ENCODE measurements around the gene RAC3. TPM values are rescaled to one million over a fixed set of nuclear protein-coding genes. Genes with fewer than 3 reads are reported as not detected.

The RAC3 gene
- total RNA-seq, 1 donor from 2014 or later = 46.0 TPM

GRCh38 chr17:81986606-81987005 is 44.9 kb upstream of the RAC3 start:
- H3K4me3 Mint-ChIP-seq (ENCODE audit: unreplicated experiment) = no peak overlapping the region
- no peak for DNase-seq
- peaks cover 4% of the 10 kb centered on the region for H3K27me3 Mint-ChIP-seq (ENCODE audit: unreplicated experiment)
- H3K27ac Mint-ChIP-seq (ENCODE audit: unreplicated experiment) = no peak overlapping the region
- H3K4me1 Mint-ChIP-seq (ENCODE audit: low read depth, unreplicated experiment) = peaks cover 2% of the 10 kb centered on the region
- H3K36me3 Mint-ChIP-seq (ENCODE audit: unreplicated experiment) = peaks cover 5% of the 10 kb centered on the region
- TF ChIP-seq CTCF (IDR thresholded peaks at IDR 0.05; ENCODE audit: partially characterized antibody, unreplicated experiment) = no peak
- H3K9me3 Mint-ChIP-seq (ENCODE audit: unreplicated experiment) = peaks cover 5% of the 10 kb centered on the region

GRCh38 chr17:81987161-81987770 is 44.2 kb upstream of the RAC3 start:
- peaks cover 5% of the 10 kb centered on the region for H3K36me3 Mint-ChIP-seq (ENCODE audit: unreplicated experiment)

GRCh38 chr17:81990836-81991683 is 40.4 kb upstream of the RAC3 start:
- DNase-seq = no peak
- Mint-ChIP-seq H3K4me1 (ENCODE audit: low read depth, unreplicated experiment) (peaks cover 13% of the 10 kb centered on the region), H3K36me3 (ENCODE audit: unreplicated experiment) (peaks cover 5% of the 10 kb centered on the region), H3K4me3 (ENCODE audit: unreplicated experiment) (no peak overlapping the region), H3K9me3 (ENCODE audit: unreplicated experiment) (peaks cover 10% of the 10 kb centered on the region), H3K27me3 (ENCODE audit: unreplicated experiment) (peaks cover 3% of the 10 kb centered on the region), H3K27ac (ENCODE audit: unreplicated experiment) (peak overlapping the region; percentile 72)
- TF ChIP-seq CTCF (IDR thresholded peaks at IDR 0.05; ENCODE audit: partially characterized antibody, unreplicated experiment) = no peak

More at GRCh38 chr17:81987161-81987770, 44.2 kb upstream of the RAC3 start:
- H3K4me1 Mint-ChIP-seq (ENCODE audit: low read depth, unreplicated experiment) = peaks cover 4% of the 10 kb centered on the region
- H3K9me3 Mint-ChIP-seq (ENCODE audit: unreplicated experiment) = peaks cover 5% of the 10 kb centered on the region
- H3K27me3 Mint-ChIP-seq (ENCODE audit: unreplicated experiment) = peaks cover 4% of the 10 kb centered on the region
- DNase-seq = no peak
- H3K4me3 Mint-ChIP-seq (ENCODE audit: unreplicated experiment) = no peak overlapping the region
- no peak for TF ChIP-seq CTCF (IDR thresholded peaks at IDR 0.05; ENCODE audit: partially characterized antibody, unreplicated experiment)
- H3K27ac Mint-ChIP-seq (ENCODE audit: unreplicated experiment) = no peak overlapping the region

- no peak overlapping the region for H3K4me3 Mint-ChIP-seq (ENCODE audit: unreplicated experiment)
- DNase-seq = no peak
These were observed 39.7 kb upstream of the RAC3 start for GRCh38 chr17:81991684-81992305.

More at GRCh38 chr17:81991684-81992305, 39.7 kb upstream of the RAC3 start:
- Mint-ChIP-seq H3K9me3 (ENCODE audit: unreplicated experiment) (peaks cover 10% of the 10 kb centered on the region), H3K36me3 (ENCODE audit: unreplicated experiment) (peaks cover 5% of the 10 kb centered on the region), H3K27ac (ENCODE audit: unreplicated experiment) (peak overlapping the region; percentile 62), H3K4me1 (ENCODE audit: low read depth, unreplicated experiment) (peaks cover 13% of the 10 kb centered on the region), H3K27me3 (ENCODE audit: unreplicated experiment) (peaks cover 3% of the 10 kb centered on the region)
- no peak for TF ChIP-seq CTCF (IDR thresholded peaks at IDR 0.05; ENCODE audit: partially characterized antibody, unreplicated experiment)

Measured in glutamatergic neuron (in vitro differentiated cells).